ENCODE measurements around the gene PAMR1.

The PAMR1 gene

DNA sequence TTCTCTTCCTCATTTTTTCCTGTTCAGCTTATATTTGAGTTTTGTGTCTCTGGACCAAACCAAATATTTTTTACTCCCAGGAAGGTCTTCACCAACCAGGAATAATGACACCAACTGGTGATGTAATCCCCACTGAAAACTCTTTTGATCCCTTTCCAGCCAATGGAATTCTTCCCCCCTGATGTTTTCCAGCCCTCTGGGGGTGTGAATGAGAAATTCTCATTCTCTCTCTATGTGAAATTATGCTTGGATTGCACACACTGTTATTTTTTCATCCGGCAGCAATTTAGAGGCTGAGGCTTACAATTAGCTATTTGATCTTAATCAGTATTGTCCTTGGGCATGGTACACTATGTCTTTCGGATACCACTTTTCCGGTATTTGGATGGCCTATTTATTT is 66.6 kb downstream of the PAMR1 start:
- DNase-seq (ENCODE audit: low spot score): no peak

DNA sequence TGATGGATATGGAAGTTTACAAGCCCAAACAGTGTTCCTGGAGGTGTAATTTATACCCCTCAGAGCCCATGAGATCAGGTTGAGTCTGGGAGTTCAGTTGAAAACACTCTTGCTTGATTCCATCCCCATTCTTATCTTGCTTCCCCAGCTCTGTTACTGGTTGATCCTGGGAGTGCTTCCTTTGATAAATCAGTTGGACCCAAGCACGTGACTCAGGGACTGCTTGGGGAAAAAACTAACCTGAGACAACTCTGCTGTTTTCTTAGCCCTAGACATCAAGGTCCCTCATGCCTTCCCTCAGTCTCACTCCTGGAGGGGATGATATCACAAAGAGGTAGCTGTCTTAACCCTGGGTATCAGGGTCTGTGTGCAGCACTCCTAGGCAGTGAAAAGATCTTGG is 71.1 kb downstream of the PAMR1 start:
- no peak for DNase-seq (ENCODE audit: low spot score)

DNA sequence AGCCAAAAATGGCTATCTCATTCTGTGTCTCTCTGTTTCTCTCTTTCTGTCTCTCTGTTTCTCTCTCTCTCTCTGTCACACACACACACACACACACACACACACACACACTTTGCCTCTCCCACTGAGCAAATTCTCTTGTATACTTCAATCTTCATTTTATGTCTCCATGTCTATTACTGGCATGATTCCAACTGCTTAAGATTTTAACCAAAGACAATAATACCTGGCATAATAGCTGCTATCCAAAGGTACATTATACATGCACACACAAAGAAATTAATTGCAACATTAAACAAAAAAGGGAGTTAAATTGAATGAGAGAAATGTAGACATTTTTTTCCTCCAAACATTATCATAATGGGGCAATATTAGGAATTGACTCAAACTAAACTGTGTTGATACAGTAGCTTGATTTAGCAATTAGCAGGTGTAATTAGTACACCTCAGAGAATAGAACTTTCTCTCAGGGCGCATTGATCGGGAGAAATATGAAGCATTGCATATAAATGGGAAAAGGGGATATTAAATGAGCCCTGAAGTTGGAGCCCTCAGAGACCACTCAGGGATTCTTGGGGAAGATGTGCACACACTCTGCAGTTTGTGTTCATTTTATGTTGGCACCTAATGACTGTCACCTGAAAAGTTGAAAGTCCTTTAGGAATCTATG is 88.7 kb downstream of the PAMR1 start:
- DNase-seq (ENCODE audit: low spot score): no peak

DNA sequence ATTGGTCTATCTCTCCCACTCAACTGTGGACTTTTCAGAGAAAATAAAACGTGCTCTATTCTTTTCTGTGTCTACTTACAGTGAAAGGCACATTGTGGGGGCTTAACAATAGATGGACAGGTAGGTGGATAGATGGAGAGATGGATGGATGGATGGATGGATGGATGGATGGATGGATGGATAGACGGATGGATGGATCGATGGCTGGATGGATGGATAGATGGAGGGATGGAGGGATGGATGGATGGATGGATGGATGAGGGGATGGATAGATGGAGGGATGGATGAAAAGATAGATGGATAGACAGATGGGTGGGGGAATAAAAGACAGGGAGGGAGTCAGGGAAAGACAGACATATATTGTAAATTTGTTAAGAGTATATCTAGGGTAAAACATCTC is 91.8 kb downstream of the PAMR1 start:
- no peak for DNase-seq (ENCODE audit: low spot score)

DNA sequence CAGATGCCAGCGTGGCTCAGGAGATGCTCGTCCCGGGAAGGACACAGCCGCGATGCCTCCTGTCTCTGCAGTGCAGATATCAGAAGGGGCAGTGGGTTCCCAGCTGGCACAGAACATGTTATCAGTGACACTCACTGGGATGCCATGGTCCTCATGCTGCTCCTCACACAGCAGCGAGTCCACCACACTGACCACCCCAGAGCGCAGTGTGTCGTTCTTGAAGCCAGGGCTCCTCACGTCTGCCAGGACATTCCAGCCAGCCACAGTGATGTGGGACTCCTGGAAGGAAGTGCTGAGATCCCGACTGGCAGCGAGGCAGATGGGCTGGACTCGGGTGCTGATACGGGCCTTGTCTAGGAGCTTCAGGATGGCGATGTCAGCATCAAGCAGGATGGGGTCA is 93.0 kb downstream of the PAMR1 start:
- DNase-seq (ENCODE audit: low spot score): no peak

DNA sequence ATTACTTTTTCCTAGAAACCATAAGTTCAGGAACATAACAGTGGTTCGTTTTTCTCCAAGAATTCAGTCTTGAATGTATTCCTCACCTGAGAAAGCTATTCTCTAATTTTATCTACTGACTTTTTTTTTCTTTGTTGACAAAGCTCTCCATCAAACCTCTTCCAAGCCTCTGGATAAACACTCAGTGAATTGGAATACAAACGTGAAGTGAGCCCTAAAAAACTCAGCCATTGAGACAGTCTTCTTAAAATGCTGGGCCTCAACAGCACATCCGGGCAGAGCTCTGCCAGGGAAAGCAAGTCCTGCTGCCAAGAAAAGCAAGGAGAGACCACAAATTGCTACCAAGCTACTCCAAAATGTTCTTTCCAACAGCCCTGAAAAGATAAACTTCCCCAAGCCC is 98.3 kb downstream of the PAMR1 start:
- no peak for DNase-seq (ENCODE audit: low spot score)

DNA sequence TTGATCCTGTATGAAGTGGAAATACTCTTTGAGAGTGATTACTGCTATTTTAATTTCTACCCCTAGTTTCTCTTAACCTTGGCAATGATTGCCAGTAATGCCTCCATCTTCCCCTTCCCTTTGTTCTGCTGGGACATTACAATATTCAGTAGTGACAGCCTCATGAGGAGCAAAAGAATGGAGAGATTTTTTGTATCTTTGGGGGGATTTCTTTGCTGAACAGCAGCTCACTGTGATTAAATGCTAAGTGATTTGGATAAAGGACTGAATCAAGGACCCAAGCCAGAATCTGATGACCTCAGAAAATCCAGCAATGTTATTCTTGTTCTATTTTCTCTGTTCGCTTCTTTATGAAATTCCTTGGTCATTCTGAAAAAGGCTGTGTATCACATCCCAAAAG is 99.1 kb downstream of the PAMR1 start:
- DNase-seq (ENCODE audit: low spot score): no peak

DNA sequence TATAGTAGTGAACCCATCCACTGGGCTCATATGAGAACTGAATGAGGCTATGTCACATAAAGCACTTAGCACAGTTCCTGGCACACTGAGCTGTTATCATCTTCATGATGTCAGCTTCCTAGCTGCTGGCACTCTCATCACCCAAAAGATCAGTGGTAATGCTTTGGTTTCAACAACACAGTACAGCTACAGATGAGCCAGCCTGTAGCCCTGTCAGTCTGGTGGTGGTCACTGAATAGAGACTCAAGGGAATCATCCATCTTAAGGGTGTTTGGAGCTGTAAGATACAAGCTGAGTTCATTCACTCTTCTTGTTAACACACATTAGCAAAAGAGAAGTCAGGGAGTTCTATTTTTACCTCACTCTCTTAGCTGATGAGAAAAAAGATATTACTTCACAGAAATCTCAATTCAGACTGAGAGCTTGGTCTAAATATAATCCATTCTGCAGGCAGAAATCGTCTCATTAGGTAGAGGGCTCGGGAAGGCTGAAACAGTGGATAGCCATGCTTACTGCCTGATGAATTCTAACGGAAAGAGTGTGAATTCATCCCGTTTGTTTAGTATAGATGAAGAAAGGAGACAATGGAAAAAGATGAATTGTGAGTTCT is 99.7 kb downstream of the PAMR1 start:
- DNase-seq (ENCODE audit: low spot score): no peak

DNA sequence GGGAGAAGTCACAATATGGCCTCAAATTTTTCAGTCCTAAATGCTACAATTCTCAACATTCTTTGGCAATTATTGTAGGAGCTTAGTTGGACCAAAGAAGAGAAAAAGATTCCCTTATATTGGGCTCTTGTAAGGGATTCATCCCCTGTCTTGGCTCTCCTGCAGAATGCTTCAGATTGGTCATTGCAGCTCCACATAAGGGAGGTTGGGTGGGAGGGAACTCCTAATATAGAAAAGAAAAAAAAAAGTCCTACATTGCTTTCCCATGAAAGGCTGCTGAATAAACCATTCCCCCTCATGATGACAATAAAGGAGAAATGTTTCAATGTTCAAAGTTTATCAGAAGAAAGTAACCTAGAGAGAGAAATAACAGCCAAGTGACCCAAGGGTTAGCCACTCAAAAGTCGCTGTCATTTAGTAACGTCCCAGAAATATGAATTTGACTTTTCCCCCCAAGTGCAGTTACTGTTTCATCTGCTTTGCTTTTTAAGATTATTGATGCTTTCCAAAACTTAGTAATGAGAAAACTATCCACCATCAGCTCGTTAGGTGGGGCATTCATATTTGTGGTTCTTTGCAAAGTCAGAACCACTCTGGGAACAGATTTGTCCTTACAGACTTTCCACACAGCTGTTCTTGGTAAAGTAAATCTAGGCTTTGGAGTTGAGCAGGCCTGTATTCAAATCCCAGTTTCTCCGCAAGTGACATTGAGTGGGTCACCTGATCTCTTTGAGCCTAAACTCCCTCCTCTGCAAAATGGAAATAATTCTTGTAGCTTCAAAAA is 101.1 kb downstream of the PAMR1 start:
- DNase-seq (ENCODE audit: low spot score): no peak

DNA sequence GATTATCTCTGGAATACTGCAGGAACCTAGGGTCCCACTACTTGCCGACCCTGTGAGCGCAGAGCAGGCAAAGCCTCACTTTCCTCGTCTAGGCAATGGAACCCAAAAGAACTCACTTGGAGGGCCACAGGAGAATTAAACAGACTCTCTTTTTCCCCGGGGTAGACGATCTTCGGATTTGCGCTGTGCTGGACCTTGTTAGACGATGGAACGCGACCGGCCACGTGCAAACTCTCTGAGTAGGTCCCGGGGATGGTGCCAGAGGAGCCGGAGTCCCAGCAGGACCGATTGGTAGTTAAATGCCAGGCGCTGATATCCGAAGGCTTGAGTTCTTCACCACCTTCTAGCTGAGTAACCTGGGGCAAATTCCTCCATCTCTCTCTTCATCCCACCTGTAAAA is 105.0 kb downstream of the PAMR1 start:
- no peak for DNase-seq (ENCODE audit: low spot score)

DNA sequence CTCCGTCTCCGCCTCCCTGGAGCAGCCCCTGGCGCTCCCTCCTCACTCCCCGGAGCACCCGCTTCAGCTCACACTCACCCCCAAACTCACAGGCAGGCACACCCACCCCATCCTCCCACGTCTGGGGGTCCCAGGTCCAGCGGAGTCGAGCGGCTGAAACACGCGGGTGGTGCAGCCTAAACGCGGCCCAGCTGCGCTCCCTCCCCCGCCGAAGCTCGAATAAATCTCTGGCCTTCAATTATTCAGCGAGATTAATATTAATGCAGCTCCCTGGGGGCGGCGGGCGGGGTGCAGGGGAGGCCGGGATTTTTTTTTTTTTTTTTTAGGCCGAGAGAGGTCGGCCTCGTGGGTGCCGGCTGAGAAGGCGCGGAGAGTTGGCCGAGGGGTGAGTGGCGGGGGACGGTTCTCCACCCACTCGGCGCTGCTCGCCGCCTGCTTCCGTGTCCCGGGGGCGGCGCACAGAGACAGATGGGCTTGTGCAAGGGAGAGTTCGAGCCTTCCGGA is 105.5 kb downstream of the PAMR1 start:
- no peak for DNase-seq (ENCODE audit: low spot score)

DNA sequence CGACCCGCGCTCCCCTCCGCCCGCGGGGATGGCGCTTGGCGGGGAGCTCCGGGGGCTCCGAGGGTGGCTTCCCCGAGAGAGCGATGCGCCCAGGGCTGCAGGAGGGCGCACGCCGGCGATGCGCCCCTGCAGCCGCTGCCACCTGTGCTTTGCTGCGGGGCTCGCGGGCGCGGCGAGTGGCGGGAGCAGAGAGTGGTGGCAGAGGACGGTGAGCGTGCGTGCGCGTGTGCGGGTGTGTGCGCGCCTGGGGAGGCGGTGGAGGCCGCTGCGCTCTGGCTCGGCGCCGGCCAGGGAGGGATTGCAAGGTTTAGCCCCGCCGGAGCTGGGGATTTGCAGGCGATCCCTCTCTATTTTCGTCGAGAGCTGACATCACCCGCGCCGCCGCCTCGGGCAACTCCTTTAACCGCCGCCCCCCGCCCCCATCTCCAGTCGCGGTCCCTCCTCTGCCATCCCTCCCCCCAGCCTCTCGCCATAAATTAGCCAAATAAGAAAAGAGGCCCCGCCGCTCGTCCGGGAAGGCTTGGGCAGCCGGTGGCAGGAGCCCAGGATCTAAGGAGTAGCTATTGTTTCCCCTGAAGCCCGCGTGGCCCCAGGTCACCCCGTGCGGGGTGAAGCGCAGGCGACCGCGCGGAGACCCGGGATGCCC is 106.1 kb downstream of the PAMR1 start, which contains the start of gene SLC1A2:
Gene SLC1A2 (minus strand): TSS at position 375 of the 646 bp plus-strand sequence. CDS start 592 bp downstream, outside the sequence.
- DNase-seq (ENCODE audit: low spot score): peak; percentile 1

DNA sequence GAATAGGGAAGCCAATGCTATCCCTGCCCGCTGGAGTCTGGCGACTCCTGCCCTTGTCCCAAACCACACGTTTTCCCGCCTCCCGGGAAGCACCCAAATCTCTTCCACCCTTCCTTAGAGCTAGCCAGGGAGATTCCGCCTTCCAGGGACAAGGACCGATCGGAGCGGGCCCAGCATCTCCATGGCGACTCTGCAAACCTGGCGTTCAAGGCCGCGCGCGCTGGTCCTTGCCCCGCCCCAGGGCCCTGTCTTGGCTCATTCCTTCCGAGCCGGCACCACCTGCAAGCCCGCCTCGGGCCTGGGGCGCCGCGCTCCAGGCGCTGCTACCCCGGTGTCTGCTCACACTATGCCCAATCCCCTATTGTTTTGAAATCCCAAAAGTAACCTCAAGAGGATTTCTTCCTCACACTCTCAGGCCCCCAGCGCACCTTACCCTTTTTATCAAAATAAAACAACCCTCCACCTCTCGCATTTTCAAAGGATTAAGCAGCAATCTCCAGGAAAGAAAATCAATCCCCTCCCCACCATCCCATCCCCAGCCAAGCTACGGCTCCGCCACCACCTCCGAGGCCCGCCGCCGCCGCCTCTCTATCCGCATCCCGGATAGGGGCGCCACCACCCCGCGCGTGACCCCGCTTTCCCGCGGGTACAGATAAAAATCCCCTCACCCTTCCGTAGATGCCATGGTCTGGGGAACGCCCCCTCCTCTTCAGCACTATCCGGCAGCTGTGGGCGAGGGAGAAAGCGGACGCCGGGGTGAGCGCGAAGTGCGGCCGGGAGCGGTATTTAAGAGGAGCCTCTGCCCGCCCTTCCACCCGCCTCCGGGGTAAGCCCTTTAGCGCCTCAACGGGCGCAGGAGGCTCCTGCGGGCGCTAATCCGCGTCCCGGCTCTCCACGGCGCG is 106.9 kb downstream of the PAMR1 start:
- DNase-seq (ENCODE audit: low spot score): peak; percentile 1

DNA sequence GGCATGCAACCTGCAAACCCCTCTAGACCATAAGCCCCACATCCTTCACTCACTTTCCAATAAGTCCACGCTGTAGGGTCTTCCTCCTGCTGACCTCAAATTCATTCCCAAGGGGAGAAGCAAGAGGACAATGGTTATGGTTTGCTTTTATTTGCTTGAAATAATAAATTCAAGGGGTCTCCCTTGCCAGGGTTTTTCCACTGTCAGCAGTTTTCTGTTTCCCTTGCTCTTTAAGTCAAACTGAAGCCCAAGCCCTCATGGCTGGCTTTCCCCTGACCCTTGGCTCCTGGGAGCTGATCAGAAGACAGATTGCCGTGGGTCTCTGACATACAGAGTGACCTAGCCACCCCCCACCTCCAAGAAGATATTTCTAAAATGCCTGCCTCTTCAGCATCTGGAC is 109.9 kb downstream of the PAMR1 start:
- no peak for DNase-seq (ENCODE audit: low spot score)

DNA sequence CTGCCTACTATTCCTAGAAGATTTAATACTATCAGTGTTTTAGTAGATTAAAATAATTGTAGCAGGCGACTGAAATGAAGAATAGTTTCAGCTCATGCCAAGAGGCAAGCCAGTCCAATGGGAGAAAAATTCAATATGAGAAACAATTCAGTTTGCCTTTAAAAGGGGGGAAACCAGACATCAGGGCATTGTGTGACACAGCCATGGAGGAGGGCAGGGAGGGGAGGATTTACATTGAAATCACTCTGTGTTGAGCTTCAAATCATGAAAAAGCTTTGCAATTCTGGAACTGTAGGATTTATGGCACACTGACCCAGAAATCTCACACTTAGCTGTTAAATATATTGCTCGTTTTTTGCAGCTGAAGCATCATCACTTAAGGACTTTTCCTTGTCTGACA is 110.6 kb downstream of the PAMR1 start:
- DNase-seq (ENCODE audit: low spot score): no peak

DNA sequence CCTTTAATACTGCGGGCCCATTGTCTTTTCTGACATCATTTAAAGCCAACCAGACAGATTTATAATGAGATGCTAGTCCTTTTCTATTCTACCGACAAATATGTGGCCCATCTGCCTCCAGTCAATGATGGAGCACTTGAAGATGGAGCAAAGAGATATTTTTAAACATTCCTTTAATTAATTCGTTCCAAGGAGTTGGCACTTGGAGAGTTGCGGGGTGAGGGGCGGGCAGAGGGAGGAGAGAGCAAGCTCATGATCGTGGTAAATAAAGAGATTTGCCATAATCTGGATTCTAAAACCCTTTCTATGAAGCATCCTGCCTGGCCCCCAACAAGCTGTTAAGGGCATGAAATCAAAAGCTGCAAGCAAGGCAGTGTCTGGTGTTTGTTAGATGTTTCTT is 111.1 kb downstream of the PAMR1 start:
- no peak for DNase-seq (ENCODE audit: low spot score)

DNA sequence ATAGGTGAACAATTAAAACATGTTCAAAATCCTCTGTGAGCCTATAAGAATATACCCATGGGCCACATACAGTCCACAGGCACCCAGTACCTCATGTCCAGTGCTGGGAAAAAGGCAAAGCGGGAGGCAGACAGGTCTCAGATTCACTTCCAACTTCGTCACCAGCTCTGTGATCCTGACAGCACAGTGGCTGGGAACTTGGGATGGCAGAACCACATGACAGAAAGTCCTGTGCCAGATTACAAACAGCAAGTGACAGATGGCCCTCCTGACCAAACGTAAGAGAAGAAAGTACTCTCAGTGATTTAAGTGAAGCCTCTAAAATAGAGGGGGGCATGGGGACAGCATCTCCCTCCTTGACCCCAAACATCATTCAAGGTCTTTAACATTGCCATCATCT is 111.8 kb downstream of the PAMR1 start:
- no peak for DNase-seq (ENCODE audit: low spot score)

DNA sequence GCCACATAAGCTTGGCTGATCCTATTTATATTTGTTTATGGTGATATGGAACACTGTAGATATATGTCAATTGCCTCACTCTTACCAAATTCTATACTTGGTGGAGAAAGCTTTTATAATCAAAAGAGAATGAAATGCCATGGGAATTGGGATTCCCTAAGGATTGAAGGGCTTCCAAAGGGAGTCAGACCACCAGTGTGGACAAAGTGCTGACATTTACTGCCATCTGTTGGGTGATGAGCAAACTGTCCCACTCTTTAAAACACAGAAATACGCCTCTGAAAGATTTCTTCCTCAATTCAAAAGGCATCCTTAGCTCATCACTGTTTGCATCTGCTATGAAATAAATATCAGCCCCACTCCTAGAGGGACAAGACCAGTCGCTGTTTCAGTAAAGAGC is 113.1 kb downstream of the PAMR1 start:
- peak; percentile 5 for DNase-seq (ENCODE audit: low spot score)

DNA sequence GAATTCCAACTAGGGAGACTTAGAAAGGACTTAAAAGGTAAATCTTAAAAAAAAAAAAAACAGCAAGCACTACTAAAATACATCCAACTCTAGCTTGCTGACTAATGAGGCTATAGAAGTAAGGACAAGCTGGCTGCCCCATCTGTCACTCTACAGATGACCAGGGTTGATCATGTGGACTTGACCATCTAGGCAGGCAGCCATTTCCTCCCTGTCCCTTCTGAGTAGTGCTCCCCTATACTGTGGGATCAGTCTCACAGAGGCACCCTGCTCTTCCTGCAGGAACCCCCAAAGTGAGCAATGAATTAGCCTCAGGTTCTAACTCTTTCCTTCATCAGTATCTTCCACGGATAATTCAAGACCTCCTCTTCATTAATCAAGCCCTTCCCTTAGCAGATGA is 118.4 kb downstream of the PAMR1 start:
- DNase-seq (ENCODE audit: low spot score): no peak

DNA sequence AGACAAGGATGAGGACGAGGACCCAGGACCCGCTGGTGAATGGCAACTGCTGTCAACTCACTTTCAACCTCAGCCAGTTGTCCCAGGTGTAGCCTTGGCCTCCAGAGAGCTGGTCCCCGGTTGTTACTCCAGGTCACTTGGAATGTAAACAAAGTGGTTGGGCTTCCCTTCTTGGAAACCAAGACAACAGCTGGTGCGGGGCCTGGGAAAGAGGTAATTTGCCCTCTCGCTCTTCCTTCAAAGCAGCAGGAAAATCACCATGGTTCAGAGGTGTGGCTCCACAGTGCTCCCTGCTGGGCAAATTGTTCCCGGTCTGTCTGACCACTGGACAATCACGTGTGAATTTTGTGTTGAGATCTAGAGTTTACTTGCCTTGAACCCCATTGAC is 121.0 kb downstream of the PAMR1 start:
- peak; percentile 36 for DNase-seq (ENCODE audit: low spot score)

DNA sequence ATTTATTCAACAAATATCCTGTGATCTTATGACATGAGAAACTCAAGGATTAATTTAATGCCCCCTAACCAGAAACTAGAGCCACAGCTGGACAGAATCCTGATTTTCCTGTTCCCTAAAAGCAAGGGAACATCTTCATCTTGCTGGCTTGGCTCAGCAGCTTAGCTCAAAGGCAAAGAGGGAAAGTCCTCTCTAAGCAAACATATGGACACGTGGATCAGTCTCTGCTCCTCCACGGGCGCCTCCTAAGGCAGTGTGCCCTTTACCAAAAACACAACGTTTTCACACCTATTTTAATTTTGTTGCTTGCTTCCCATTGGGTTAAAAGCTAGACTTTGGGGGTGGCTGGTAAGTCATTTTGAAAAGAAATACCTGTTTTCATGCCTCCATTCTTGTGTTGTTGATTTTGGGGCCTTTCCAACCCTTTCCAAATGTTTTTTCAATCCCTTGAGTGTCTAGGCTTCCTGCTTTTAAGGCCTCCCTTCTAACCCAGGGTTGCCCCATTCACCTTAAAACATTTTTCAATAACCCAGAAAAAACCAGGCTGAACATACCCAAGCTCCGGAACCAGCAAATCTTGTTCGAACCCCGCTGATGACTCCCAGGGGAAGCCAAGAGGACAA is 121.5 kb downstream of the PAMR1 start:
- no peak for DNase-seq (ENCODE audit: low spot score)

Data from kidney tubule cell (primary cell).